DND-41 (cell line): Measurements from ENCODE around the gene TMEM119.

Experiments
- ATAC-seq: fragments of 200-7000 bp; cut with Tn5 transposase; 3 replicates; pipeline ENCODE4 v1.9.1; 2021; ENCODE audit warnings: low read depth; ENCODE audit not compliant: insufficient read depth
- DNase-seq: peaks from one replicate; pipeline ENCODE4 v3.0.0-alpha.2; 2020
- H2AFZ ChIP-seq: 2 replicates; pipeline ENCODE4 v1.6.0; 2012; ENCODE audit warnings: low read depth, low read length
- H3K27ac ChIP-seq: 2 replicates; pipeline ENCODE4 v1.5.1; 2012; ENCODE audit warnings: low read length, inconsistent platforms
- H3K27me3 ChIP-seq: fragments of 200-600 bp; sonication (generic); 2 replicates; pipeline ENCODE4 v1.6.0; 2012; ENCODE audit warnings: low read length, mild to moderate bottlenecking, inconsistent platforms; ENCODE audit not compliant: insufficient read depth, poor library complexity
- H3K36me3 ChIP-seq: 2 replicates; pipeline ENCODE4 v1.5.1; 2012; ENCODE audit warnings: low read length, inconsistent platforms; ENCODE audit not compliant: insufficient read depth
- H3K4me1 ChIP-seq: 2 replicates; pipeline ENCODE4 v1.5.1; 2012; ENCODE audit warnings: mild to moderate bottlenecking, low read length; ENCODE audit not compliant: insufficient read depth
- H3K4me2 ChIP-seq: 2 replicates; pipeline ENCODE4 v1.6.0; 2012; ENCODE audit warnings: mild to moderate bottlenecking, moderate library complexity, low read length, inconsistent platforms; ENCODE audit not compliant: insufficient read depth
- H3K4me3 ChIP-seq, 2 experiments: fragments of 200-600 bp in 1 of 2; shearing (Covaris generic) in 1 of 2; 2 replicates each; pipeline ENCODE4 v1.5.1; 2012 to 2016; ENCODE audit warnings: inconsistent platforms in 2 of 2, low read length in 2 of 2, mild to moderate bottlenecking in 2 of 2, low read depth in 1 of 2, moderate library complexity in 1 of 2
- H3K79me2 ChIP-seq: 2 replicates; pipeline ENCODE4 v1.6.0; 2012; ENCODE audit warnings: low read length, inconsistent platforms; ENCODE audit not compliant: insufficient read depth
- H3K9ac ChIP-seq: 2 replicates; pipeline ENCODE4 v1.6.0; 2012; ENCODE audit warnings: low read depth, mild to moderate bottlenecking, inconsistent platforms, low read length, moderate library complexity
- H3K9me3 ChIP-seq: 2 replicates; pipeline ENCODE4 v1.5.1; 2012; ENCODE audit warnings: low read length, moderate library complexity, mild to moderate bottlenecking, inconsistent platforms; ENCODE audit not compliant: insufficient read depth, severe bottlenecking
- H4K20me1 ChIP-seq: 2 replicates; pipeline ENCODE4 v1.6.0; 2012; ENCODE audit warnings: low read length; ENCODE audit not compliant: insufficient read depth
- EZH2 ChIP-seq: IDR thresholded peaks from 3 replicates; pipeline ENCODE4 v1.6.1; 2012; ENCODE audit warnings: borderline replicate concordance, low read depth, mild to moderate bottlenecking, moderate library complexity, low read length, inconsistent platforms; ENCODE audit not compliant: severe bottlenecking
- TF ChIP-seq, protein P1 (sequence below): IDR thresholded peaks from 2 replicates; pipeline ENCODE4 v1.5.1; 2012; ENCODE audit warnings: borderline replicate concordance, low read length, moderate library complexity, mild to moderate bottlenecking; ENCODE audit not compliant: poor library complexity, severe bottlenecking; ENCODE audit errors: extremely low read depth

The TMEM119 gene

DNA sequence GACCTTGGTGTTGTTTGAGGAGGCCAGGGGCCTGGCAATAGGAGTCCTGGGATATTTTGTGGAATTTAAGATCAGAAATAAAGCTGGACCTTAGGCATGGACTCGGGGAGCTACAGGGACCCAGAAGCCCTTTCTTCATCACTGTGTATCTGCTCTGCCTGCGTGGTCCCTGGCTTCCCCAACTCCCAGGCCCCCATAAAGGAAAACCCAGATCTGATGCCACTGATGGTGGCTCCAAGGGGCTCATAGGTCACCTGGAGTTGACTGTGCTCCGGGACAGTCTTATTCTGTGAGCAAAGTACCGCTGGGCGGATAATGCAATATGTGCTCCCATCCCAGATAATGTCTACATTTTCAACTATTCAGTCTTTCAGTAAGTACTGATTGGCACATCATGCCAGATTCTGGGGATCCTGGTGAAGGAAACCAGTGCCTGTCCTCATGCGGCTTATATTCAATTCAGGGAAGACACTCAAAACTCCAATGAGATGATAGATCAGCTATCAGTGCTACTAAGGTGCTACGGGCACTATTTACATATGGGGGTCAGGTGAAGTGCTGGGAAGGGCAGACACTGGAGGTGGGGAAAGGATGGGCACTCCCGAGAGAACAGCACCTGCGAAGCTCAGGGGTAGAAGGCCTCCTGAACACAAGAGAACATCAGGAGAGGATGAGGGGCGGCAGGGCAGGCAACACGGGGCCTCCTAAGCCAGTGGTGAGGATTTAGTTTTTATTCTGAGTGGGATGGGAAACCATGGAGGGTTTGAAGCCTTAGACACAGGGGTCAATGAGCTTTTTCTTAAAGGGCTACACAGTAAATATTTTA is 41.3 kb upstream of the TMEM119 start:
- peaks cover 3% of the 10 kb centered on the region; the same call in 1 of the 2 replicates for H3K79me2 ChIP-seq
- H3K9ac ChIP-seq, result peak overlapping the region; percentile 45; the same call in 1 of the 2 replicates
- H2AFZ ChIP-seq, result no peak overlapping the region
- no peak overlapping the region for H3K4me2 ChIP-seq
- no peaks in the 10 kb centered on the region for H4K20me1 ChIP-seq
- ATAC-seq (no peak), DNase-seq (no peak)
- peaks cover 9% of the 10 kb centered on the region for H3K36me3 ChIP-seq
- H3K4me1 ChIP-seq, result peaks cover 65% of the 10 kb centered on the region
- no peak overlapping the region for H3K4me3 ChIP-seq
- no peaks in the 10 kb centered on the region for H3K9me3 ChIP-seq
- TF ChIP-seq, protein P1, sequence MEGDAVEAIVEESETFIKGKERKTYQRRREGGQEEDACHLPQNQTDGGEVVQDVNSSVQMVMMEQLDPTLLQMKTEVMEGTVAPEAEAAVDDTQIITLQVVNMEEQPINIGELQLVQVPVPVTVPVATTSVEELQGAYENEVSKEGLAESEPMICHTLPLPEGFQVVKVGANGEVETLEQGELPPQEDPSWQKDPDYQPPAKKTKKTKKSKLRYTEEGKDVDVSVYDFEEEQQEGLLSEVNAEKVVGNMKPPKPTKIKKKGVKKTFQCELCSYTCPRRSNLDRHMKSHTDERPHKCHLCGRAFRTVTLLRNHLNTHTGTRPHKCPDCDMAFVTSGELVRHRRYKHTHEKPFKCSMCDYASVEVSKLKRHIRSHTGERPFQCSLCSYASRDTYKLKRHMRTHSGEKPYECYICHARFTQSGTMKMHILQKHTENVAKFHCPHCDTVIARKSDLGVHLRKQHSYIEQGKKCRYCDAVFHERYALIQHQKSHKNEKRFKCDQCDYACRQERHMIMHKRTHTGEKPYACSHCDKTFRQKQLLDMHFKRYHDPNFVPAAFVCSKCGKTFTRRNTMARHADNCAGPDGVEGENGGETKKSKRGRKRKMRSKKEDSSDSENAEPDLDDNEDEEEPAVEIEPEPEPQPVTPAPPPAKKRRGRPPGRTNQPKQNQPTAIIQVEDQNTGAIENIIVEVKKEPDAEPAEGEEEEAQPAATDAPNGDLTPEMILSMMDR, result no peak
- TF ChIP-seq EZH2, result no peak
- no peaks in the 10 kb centered on the region for H3K27me3 ChIP-seq
- peak overlapping the region; percentile 90 for H3K27ac ChIP-seq

DNA sequence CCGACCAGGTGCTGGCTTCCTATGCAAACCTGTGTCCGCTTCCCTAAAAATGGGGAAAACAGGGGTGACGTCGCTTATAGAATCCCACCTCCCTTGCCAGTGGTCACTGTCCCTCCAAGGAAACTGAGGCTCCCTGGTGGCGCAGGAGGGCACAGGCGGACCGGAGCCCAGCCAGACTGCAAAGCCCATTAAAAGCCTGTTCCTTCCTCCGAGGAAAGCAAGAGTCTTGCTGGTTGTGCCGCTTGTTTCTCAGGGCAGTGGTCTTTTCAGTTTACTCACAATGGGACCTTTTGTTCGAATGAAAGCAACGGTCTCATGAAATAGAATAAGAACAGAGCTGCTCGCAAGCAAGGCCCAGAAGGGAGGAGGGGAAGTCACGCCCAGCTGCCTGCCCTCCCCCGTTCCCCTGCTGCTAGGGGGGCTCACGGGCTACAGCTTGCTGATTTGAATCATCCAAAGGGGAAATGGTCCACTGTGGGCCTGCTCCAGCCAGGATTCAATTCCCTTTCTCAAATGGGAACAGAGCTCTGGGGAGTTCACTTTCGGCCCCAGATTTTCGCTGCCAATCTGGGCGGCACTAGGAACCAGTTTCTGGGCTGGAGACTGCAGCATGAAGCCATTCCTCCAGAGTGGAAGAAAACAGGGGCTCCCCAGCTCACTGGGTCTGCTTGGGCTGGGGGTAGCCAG is 40.4 kb upstream of the TMEM119 start:
- no peak overlapping the region for H2AFZ ChIP-seq
- H3K27ac ChIP-seq, result peak overlapping the region; percentile 90
- DNase-seq, result peak; percentile 74
- H3K9ac ChIP-seq, result peak overlapping the region; percentile 45
- H3K4me2 ChIP-seq, result peak overlapping the region; percentile 41
- ATAC-seq, result no peak
- TF ChIP-seq EZH2, result no peak
- TF ChIP-seq, protein P1, result no peak
- no peaks in the 10 kb centered on the region for H3K27me3 ChIP-seq
- H3K9me3 ChIP-seq, result no peaks in the 10 kb centered on the region
- no peaks in the 10 kb centered on the region for H4K20me1 ChIP-seq
- H3K4me1 ChIP-seq, result peaks cover 74% of the 10 kb centered on the region
- H3K79me2 ChIP-seq, result peaks cover 10% of the 10 kb centered on the region
- H3K4me3 ChIP-seq, result no peak overlapping the region
- peaks cover 4% of the 10 kb centered on the region for H3K36me3 ChIP-seq

DNA sequence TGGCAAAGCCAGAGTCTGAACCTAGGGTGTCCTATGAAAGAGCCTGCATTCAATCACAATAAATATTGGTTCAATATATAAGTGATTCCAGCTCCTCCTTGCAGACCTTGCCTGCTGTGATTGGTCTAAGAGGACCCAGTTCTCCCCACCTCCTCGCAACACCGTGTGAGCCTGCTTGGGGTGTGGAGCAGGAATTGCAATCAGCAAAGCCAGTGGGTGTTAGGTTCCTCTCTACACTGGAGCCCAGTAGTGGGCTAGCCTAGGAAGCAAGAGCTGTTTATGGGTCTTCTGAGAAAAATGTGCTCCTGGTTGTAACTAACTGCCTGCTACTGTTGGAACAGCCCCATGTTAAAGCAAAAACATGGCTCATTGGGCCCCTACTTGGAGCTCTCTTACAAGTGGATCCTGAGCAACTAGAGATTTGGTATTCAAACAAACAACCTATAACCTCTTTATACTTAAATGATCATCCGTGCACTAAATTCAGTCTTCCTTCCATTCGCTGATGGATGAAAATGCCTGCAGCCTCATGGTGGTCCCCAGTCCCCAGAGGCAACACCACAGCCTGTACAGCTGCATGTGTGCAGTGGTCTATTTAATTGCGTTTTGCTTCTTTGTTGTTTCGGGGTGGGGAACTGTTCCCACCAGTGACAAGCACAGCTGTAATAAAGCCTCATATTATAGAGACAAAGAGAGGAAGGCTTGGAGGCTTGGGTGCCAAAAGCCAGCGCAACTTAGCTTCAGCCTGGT is 39.5 kb upstream of the TMEM119 start:
- Histone ChIP-seq H3K4me1 (peaks cover 83% of the 10 kb centered on the region), H2AFZ (no peak overlapping the region), H3K27me3 (no peaks in the 10 kb centered on the region), H3K4me2 (peak overlapping the region; percentile 41), H3K9me3 (no peaks in the 10 kb centered on the region), H4K20me1 (no peaks in the 10 kb centered on the region), H3K27ac (peak overlapping the region; percentile 90), H3K36me3 (peaks cover 3% of the 10 kb centered on the region), H3K79me2 (peaks cover 19% of the 10 kb centered on the region), H3K9ac (peak overlapping the region; percentile 45), H3K4me3 (no peak overlapping the region)
- ATAC-seq (peak; percentile 39), DNase-seq (peak; percentile 73)
- TF ChIP-seq, protein P1, result no peak
- no peak for TF ChIP-seq EZH2
